Ovary (tissue), 9 donors: ENCODE results near the gene CLK4. TPM values are rescaled to one million over a fixed set of nuclear protein-coding genes. Genes with fewer than 3 reads are reported as not detected.

Experiments
- DNase-seq, 5 donors: peaks; one replicate each; pipeline ENCODE4 v3.0.0-alpha.2; 2019 to 2020
- H3K27ac ChIP-seq, 2 donors: fragments of 200-600 bp; one replicate each; pipeline versions ENCODE4 v1.5.1 to v1.8.0; 2019 to 2022
- H3K27me3 ChIP-seq: fragments of 200-600 bp; one replicate; pipeline ENCODE4 v1.8.0; 2022
- H3K36me3 ChIP-seq: fragments of 200-600 bp; sonication (generic); one replicate; pipeline ENCODE4 v1.5.1; 2019
- H3K4me1 ChIP-seq: one replicate; pipeline ENCODE4 v1.8.1; 2013; ENCODE audit warnings: mild to moderate bottlenecking, moderate library complexity; ENCODE audit not compliant: insufficient read depth
- H3K4me3 ChIP-seq: fragments of 200-600 bp; sonication (generic); one replicate; pipeline ENCODE4 v1.5.1; 2017
- H3K9me3 ChIP-seq, 2 donors: fragments of 200-600 bp in 1 of 2; sonication (generic) in 1 of 2; one replicate each; pipeline versions ENCODE4 v1.5.1 to v1.8.1; 2013 to 2019; ENCODE audit warnings: mild to moderate bottlenecking in 1 of 2, moderate library complexity in 1 of 2
- CTCF ChIP-seq, 3 donors: fragments of 450-650 bp in 2 of 3; fragments of 200-600 bp in 1 of 3; IDR thresholded peaks; one replicate each; pipeline versions ENCODE4 v1.5.1 to v1.8.0; 2016 to 2022; ENCODE audit warnings: antibody characterized with exemption in 3 of 3, mild to moderate bottlenecking in 1 of 3
- EP300 ChIP-seq: sonication (generic); formaldehyde crosslinking; IDR thresholded peaks from one replicate; pipeline ENCODE4 v1.6.1; 2017; ENCODE audit warnings: antibody characterized with exemption
- POLR2A ChIP-seq: fragments of 450-650 bp; IDR thresholded peaks from one replicate; pipeline ENCODE4 v1.6.1; 2017; ENCODE audit warnings: antibody characterized with exemption, mild to moderate bottlenecking, moderate library complexity
- WGBS, 3 donors: extraction: QIAGEN DNeasy Blood & Tissue Kit in 1 of 3; methylation state at CpG; one replicate each; pipeline versions ENCODE4 v1.1.5 to v1.1.7; 2013 to 2017; 5-methylcytosine and 5-hydroxymethylcytosine counted together
- intact Hi-C, 4 donors: fragments of 100-400 bp; cut with DNase I; formaldehyde crosslinking; loops; one replicate each; pipeline versions ENCODE4 v1.11.0 to v1.15.1; 2022 to 2023
- polyA plus RNA-seq, 2 donors: library from polyadenylated mRNA; stranded (reverse); fragments of 200-250 nt in 1 of 2; fragments of 350-450 nt in 1 of 2; fragmentation: Illumina TruSeq in 1 of 2; extraction: RNeasy Lipid Tissue Mini Kit (QIAGEN cat#74804) in 1 of 2; gene quantifications; one replicate each; pipeline ENCODE4 v1.2.3, GENCODE V29; 2013 to 2014
- total RNA-seq, 7 donors: library from RNA; depleted of rRNA in 2 of 7; stranded (reverse); fragments of >200 nt in 2 of 7; fragmentation: NEBNext Ultra II Directional in 3 of 7; extraction: Animal tissue kit (Norgen Biotek cat#: 25700) in 3 of 7; gene quantifications; one replicate each; pipeline versions ENCODE4 v1.1.0 to v1.2.4, GENCODE V29; 2016 to 2023
- donor health status: DM: no; HTN: no; CAD: no; lungs with moderate emphysema.
- donor health status: DM: no; HTN: no; CAD: no.
- donor health status: Bipolar disorder and iron deficiency.
- donor health status: DM: yes; HTN: yes; CAD: no.
- donor health status: DM: no; HTN: no; CAD: no.
- donor health status: DM: yes; HTN: yes; CAD: no.

Gene CLK4
- total and polyA plus RNA-seq, 9 donors: 21.2 to 40.1 (median 25.5) TPM

GRCh38 chr5:178644826-178645545 is 18.1 kb upstream of the CLK4 start:
- Histone ChIP-seq H3K36me3 (no peaks in the 10 kb centered on the region), H3K27me3 (no peaks in the 10 kb centered on the region), H3K4me1 (no peaks in the 10 kb centered on the region), H3K27ac (no peak overlapping the region), H3K9me3 (no peaks in the 10 kb centered on the region), H3K4me3 (no peak overlapping the region)
- TF ChIP-seq CTCF (IDR thresholded peaks at IDR 0.05) (no peak), EP300 (no peak), POLR2A (no peak)
- intact Hi-C loops: no loop called here
- DNase-seq: no peak
- whole genome bisulfite sequencing, 3 donors: 67 to 77% (median 72%) methylated on average over 7 of the region's 7 CpGs

GRCh38 chr5:178642351-178642909 is 15.6 kb upstream of the CLK4 start:
- Histone ChIP-seq H3K4me3 (no peak overlapping the region), H3K36me3 (no peaks in the 10 kb centered on the region), H3K4me1 (no peaks in the 10 kb centered on the region), H3K9me3 (no peaks in the 10 kb centered on the region), H3K27ac (no peak overlapping the region), H3K27me3 (no peaks in the 10 kb centered on the region)
- WGBS, 3 donors: 18 to 60% (median 24%) methylated on average over 1 of the region's 1 CpG
- no peak for DNase-seq
- intact Hi-C loops: no loop called here
- TF ChIP-seq POLR2A (no peak), EP300 (no peak), CTCF (IDR thresholded peaks at IDR 0.05) (no peak)

- 61 to 65% (median 63%) methylated on average over 9 of the region's 9 CpGs for WGBS, 3 donors
- Histone ChIP-seq H3K27me3 (no peaks in the 10 kb centered on the region), H3K9me3 (no peaks in the 10 kb centered on the region), H3K4me3 (no peak overlapping the region), H3K4me1 (no peaks in the 10 kb centered on the region), H3K27ac (no peak overlapping the region), H3K36me3 (no peaks in the 10 kb centered on the region)
- TF ChIP-seq CTCF (IDR thresholded peaks at IDR 0.05): no peak
- TF ChIP-seq EP300: no peak
- no peak for TF ChIP-seq POLR2A
- intact Hi-C loops: no loop called here
- no peak for DNase-seq
Measured at GRCh38 chr5:178641711-178642110, 14.9 kb upstream of the CLK4 start.

- intact Hi-C loops: no loop called here
- WGBS, 3 donors: 85 to 94% (median 87%) methylated on average over 13 of the region's 13 CpGs
Measured at GRCh38 chr5:178640331-178641045, 13.6 kb upstream of the CLK4 start.

More at GRCh38 chr5:178640331-178641045, 13.6 kb upstream of the CLK4 start:
- no peaks in the 10 kb centered on the region for H3K27me3 ChIP-seq
- no peaks in the 10 kb centered on the region for H3K36me3 ChIP-seq
- no peaks in the 10 kb centered on the region for H3K4me1 ChIP-seq
- DNase-seq: no peak
- no peak overlapping the region for H3K4me3 ChIP-seq
- no peak overlapping the region for H3K27ac ChIP-seq
- TF ChIP-seq CTCF (IDR thresholded peaks at IDR 0.05): no peak
- H3K9me3 ChIP-seq: no peaks in the 10 kb centered on the region
